ENCODE measurements around the gene LIPC.

The LIPC gene

DNA sequence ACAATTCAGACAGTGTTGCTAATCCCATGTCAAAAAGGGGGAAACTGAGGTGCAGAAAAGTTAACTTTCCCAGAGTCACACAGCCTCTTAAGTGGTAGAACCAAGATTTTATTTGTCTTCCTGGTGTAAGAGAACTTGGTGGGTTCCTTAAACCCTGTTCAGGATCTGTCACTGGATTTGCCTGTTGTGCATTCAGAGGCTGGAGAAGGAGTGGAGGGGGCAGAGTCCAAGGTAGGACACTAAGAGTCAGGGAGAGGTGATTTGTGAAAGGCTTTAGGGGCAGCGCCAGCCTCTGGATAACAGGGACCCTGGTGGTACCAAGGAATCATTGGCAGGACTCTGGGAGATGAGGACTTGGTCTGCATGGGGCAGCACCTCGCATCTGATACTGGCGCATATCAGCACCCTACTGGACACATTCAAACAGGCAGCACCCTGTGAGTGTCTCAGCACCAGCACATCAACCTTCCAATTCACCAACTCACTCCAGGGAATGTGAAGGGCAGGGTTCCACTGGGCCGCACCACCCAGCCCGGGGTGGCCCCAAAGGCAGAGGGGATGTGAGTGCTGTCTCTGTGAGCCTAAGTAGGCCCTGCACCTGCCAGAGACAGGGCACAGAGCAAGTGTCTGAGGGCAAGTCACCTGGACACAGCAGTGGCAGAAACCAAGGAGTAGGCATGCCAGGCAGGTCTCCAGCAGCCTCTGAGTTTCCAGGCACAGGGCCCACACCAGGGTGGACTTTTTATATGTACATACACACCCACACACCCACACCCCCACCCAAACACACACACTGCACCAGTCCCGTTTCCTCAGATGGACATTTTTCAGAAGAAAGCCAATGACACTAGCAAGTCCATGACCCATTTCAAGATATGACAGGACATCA is 71.6 kb downstream of the LIPC start:
- no peak for DNase-seq
- TF ChIP-seq CTCF (IDR thresholded peaks at IDR 0.05; ENCODE audit: low read depth, low read length): no peak
- H3K27ac ChIP-seq: no peak overlapping the region

GRCh38 chr15:58504674-58505234 is 73.0 kb downstream of the LIPC start:
- no peak overlapping the region for H3K4me3 ChIP-seq (ENCODE audit: low read depth, low read length)
- no peaks in the 10 kb centered on the region for H3K9me3 ChIP-seq (ENCODE audit: severe bottlenecking)
- no peaks in the 10 kb centered on the region for H3K36me3 ChIP-seq
- no peaks in the 10 kb centered on the region for H3K27me3 ChIP-seq (ENCODE audit: insufficient read depth, low read depth, severe bottlenecking)
- H3K27ac ChIP-seq: no peak overlapping the region
- DNase-seq: no peak
- TF ChIP-seq CTCF (IDR thresholded peaks at IDR 0.05; ENCODE audit: low read depth, low read length): no peak

More for the DNA sequence above, 71.6 kb downstream of the LIPC start:
- H3K36me3 ChIP-seq: no peaks in the 10 kb centered on the region
- no peaks in the 10 kb centered on the region for H3K9me3 ChIP-seq (ENCODE audit: severe bottlenecking)
- no peak overlapping the region for H3K4me3 ChIP-seq (ENCODE audit: low read depth, low read length)
- no peaks in the 10 kb centered on the region for H3K27me3 ChIP-seq (ENCODE audit: insufficient read depth, low read depth, severe bottlenecking)

GRCh38 chr15:58505581-58505980 is 73.8 kb downstream of the LIPC start:
- no peak for DNase-seq
- no peaks in the 10 kb centered on the region for H3K9me3 ChIP-seq (ENCODE audit: severe bottlenecking)
- no peak overlapping the region for H3K4me3 ChIP-seq (ENCODE audit: low read depth, low read length)
- no peak for TF ChIP-seq CTCF (IDR thresholded peaks at IDR 0.05; ENCODE audit: low read depth, low read length)
- H3K27ac ChIP-seq: no peak overlapping the region
- H3K27me3 ChIP-seq (ENCODE audit: insufficient read depth, low read depth, severe bottlenecking): no peaks in the 10 kb centered on the region
- H3K36me3 ChIP-seq: no peaks in the 10 kb centered on the region

DNA sequence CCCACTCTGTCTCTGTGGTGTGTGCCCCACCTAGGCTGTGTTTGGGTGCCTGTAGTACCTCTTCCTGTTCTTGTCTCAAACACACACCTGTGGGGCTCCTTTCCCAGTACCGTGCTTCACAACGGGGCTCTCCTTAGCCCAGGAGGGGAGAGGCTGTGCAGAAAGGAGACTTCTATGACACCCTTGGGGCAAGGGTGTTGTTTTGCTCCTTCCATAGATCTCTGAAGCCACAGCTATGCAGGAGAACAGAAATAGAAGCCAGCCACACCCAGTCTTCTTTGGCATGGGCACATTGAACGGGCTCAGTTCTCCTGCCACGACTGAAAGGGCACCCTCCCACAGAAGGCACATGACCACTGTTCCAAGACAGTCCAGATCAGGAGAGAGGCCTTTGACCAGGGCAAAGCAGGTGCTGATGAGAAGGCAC is 74.3 kb downstream of the LIPC start:
- Histone ChIP-seq H3K4me3 (ENCODE audit: low read depth, low read length) (no peak overlapping the region), H3K36me3 (no peaks in the 10 kb centered on the region), H3K27ac (no peak overlapping the region), H3K27me3 (ENCODE audit: insufficient read depth, low read depth, severe bottlenecking) (no peaks in the 10 kb centered on the region), H3K9me3 (ENCODE audit: severe bottlenecking) (no peaks in the 10 kb centered on the region)
- no peak for DNase-seq
- TF ChIP-seq CTCF (IDR thresholded peaks at IDR 0.05; ENCODE audit: low read depth, low read length): no peak

DNA sequence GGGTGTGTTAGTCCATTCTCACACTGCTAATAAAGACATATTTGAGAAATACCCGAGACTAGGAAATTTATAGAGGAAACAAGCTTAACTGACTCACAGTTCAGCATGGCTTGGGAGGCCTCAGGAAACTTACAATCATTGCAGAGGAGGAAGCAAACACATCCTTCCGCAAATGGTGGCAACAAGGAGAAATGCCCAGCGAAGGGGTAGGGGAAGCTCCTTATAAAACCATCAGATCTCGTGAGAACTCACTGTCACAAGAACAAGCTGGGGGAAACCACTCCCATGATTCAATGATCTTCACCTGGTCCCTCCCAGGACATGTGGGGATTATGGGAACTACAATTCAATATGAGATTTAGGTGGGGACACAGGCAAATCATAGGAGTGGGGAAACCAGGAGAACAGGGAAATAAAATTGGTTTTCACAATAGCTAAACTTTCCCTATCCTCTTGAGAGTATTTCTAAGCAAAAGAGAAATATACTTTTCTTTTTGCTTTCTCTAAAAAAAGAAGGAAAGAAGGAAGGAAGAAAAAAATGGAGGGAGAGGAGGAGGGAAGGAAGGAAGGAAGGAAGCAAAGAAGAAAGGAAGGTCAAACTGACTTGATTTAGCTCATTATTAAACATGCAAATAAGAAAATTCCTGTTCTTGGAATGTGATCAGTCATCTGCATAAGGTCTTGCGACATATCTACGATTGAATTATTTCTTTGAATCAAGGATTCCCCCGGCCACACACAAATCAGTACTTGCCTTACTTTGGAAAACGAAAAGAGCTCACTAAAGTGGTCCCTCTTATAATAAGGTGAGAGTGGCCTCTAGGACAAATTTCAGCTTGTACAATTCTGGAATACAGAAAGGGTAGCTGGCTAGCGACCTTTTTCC is 75.2 kb downstream of the LIPC start:
- H3K36me3 ChIP-seq: no peaks in the 10 kb centered on the region
- H3K27me3 ChIP-seq (ENCODE audit: insufficient read depth, low read depth, severe bottlenecking): no peaks in the 10 kb centered on the region
- no peak for TF ChIP-seq CTCF (IDR thresholded peaks at IDR 0.05; ENCODE audit: low read depth, low read length)
- H3K4me3 ChIP-seq (ENCODE audit: low read depth, low read length): no peak overlapping the region
- H3K27ac ChIP-seq: no peak overlapping the region
- no peak for DNase-seq
- no peaks in the 10 kb centered on the region for H3K9me3 ChIP-seq (ENCODE audit: severe bottlenecking)

Data from WERI-Rb-1 (cell line).